Thyroid gland (tissue), 4 donors: Measurements from ENCODE around the gene SSR2.

Experiments
- CTCF ChIP-seq, 6 experiments: fragments of 200-600 bp in 3 of 6; fragments of 450-650 bp in 3 of 6; sonication (generic) in 3 of 6; IDR thresholded peaks; one replicate each; pipeline ENCODE4 v1.5.1; 2016 to 2019; ENCODE audit warnings: antibody characterized with exemption in 6 of 6, mild to moderate bottlenecking in 2 of 6, inconsistent platforms in 1 of 6, moderate library complexity in 1 of 6
- POLR2A ChIP-seq, 2 donors: fragments of 450-650 bp; IDR thresholded peaks; one replicate each; pipeline ENCODE4 v1.6.1; 2017; ENCODE audit warnings: antibody characterized with exemption in 2 of 2, mild to moderate bottlenecking in 2 of 2, moderate library complexity in 1 of 2

- TF ChIP-seq CTCF (IDR thresholded peaks at IDR 0.05) (no peak), POLR2A (IDR thresholded peaks at IDR 0.05) (no peak)
These were observed 49.8 kb upstream of the SSR2 start for GRCh38 chr1:156070548-156070947.
